Measurements from ENCODE around the gene GTF3A. TPM values are rescaled to one million over a fixed set of nuclear protein-coding genes. Genes with fewer than 3 reads are reported as not detected.
A peak's percentile ranks its signal among the peaks of the same experiment; 100 is the strongest.

GTF3A gene
- total and polyA plus RNA-seq, 2 donors (not counting 3 experiments of a cell fraction or from before 2014, with no cell fraction given) = 37.9 to 73.3 TPM

GRCh38 chr13:27474751-27475268 lies 50.4 kb downstream of the GTF3A start:
- POLR2A ChIA-PET = no interaction called here

GRCh38 chr13:27476943-27477703 lies 52.7 kb downstream of the GTF3A start:
- H3K36me3 ChIP-seq (ENCODE audit: control insufficient read depth in 2 of 2, extremely low read depth in 1 of 2, insufficient read depth in 2 of 2, low read length in 2 of 2) = no peaks in the 10 kb centered on the region
- no peak for TF ChIP-seq POLR2AphosphoS5 (IDR thresholded peaks at IDR 0.05; ENCODE audit: insufficient read depth, low read depth, low read length)
- TF ChIP-seq CTCF (IDR thresholded peaks at IDR 0.05; ENCODE audit: extremely low read depth in 1 of 2, insufficient read depth in 1 of 2, low read depth in 1 of 2, low read length in 2 of 2) = no peak
- no peak for TF ChIP-seq MAX (IDR thresholded peaks at IDR 0.05; ENCODE audit: insufficient read depth, insufficient read length)
- no peak for TF ChIP-seq POLR2A (IDR thresholded peaks at IDR 0.05; ENCODE audit: low read depth, low read length)
- TF ChIP-seq GATA2 (IDR thresholded peaks at IDR 0.05; ENCODE audit: insufficient read depth, insufficient read length, low read depth, low read length) = no peak
- no peak for TF ChIP-seq FOS (IDR thresholded peaks at IDR 0.05; ENCODE audit: borderline replicate concordance, insufficient read depth, low read length)
- TF ChIP-seq MYC (IDR thresholded peaks at IDR 0.05; ENCODE audit: low read depth, low read length) = no peak
- no peak for TF ChIP-seq EZH2 (IDR thresholded peaks at IDR 0.05; ENCODE audit: borderline replicate concordance, low read depth, low read length, severe bottlenecking)
- TF ChIP-seq JUN (IDR thresholded peaks at IDR 0.05; ENCODE audit: borderline replicate concordance, insufficient read depth, insufficient read length, low read depth) = no peak
- H3K4me3 ChIP-seq (replicated peaks in 1 of 3; ENCODE audit: insufficient read depth in 1 of 3, low read depth in 1 of 3, low read length in 3 of 3) = no peak overlapping the region
- DNase-seq (ENCODE audit: low read depth, low spot score) (peak; percentile 8), FAIRE-seq (no peak)
- dilution Hi-C loops (cut with MboI; ENCODE audit: extremely low pct_ligation_motif_present, low sequenced_read_pairs) (no loop called here), intact Hi-C loops (cut with micrococcal nuclease) (no loop called here)
- peaks cover 3 to 21% of the 10 kb centered on the region in 2 experiments for H3K27me3 ChIP-seq (ENCODE audit: control insufficient read depth in 2 of 2, insufficient read depth in 2 of 2, low read length in 2 of 2)
- H3K4me1 ChIP-seq (ENCODE audit: control insufficient read depth, extremely low read depth, insufficient read depth, low read length) = no peaks in the 10 kb centered on the region
- no peak overlapping the region for H3K27ac ChIP-seq (ENCODE audit: insufficient read depth, low read depth, low read length)
- BruUV-seq (replicated peaks) = no TSS peak
- ChIA-PET POLR2A (no interaction called here), CTCF (interaction anchor here (5.4 kb wide), 1 partner anchor 350 kb away, joined by 38 read pairs; no protein-coding TSS in a partner anchor)
- H3K9me3 ChIP-seq (replicated peaks; ENCODE audit: control insufficient read depth, insufficient read depth, low read length) = no peaks in the 10 kb centered on the region
- no peaks in the 10 kb centered on the region for H3K9me1 ChIP-seq (replicated peaks; ENCODE audit: control insufficient read depth, extremely low read depth, insufficient read depth, low read length)
- H3K79me2 ChIP-seq (ENCODE audit: control insufficient read depth, insufficient read depth, low read length) = no peaks in the 10 kb centered on the region
- no peaks in the 10 kb centered on the region for H4K20me1 ChIP-seq (replicated peaks; ENCODE audit: control insufficient read depth, extremely low read depth, insufficient read depth, low read length)
- H3K4me2 ChIP-seq (ENCODE audit: insufficient read depth, low read length) = no peak overlapping the region
- H3K9ac ChIP-seq (replicated peaks; ENCODE audit: extremely low read depth, insufficient read depth, low read length) = no peak overlapping the region
- H2AFZ ChIP-seq (ENCODE audit: low read depth, low read length) = no peak overlapping the region

More at GRCh38 chr13:27474751-27475268, 50.4 kb downstream of the GTF3A start:
- DNase-seq (ENCODE audit: low read depth, low spot score) = no peak
- CTCF ChIA-PET = no interaction called here
- Histone ChIP-seq H3K79me2 (ENCODE audit: control insufficient read depth, insufficient read depth, low read length) (no peaks in the 10 kb centered on the region), H3K4me3 (replicated peaks in 1 of 3; ENCODE audit: insufficient read depth in 1 of 3, low read depth in 1 of 3, low read length in 3 of 3) (no peak overlapping the region), H3K27me3 (ENCODE audit: control insufficient read depth in 2 of 2, insufficient read depth in 2 of 2, low read length in 2 of 2) (peaks cover 3 to 19% of the 10 kb centered on the region in 2 experiments), H3K9ac (replicated peaks; ENCODE audit: extremely low read depth, insufficient read depth, low read length) (no peak overlapping the region), H3K36me3 (ENCODE audit: control insufficient read depth in 2 of 2, extremely low read depth in 1 of 2, insufficient read depth in 2 of 2, low read length in 2 of 2) (no peaks in the 10 kb centered on the region), H3K9me1 (replicated peaks; ENCODE audit: control insufficient read depth, extremely low read depth, insufficient read depth, low read length) (no peaks in the 10 kb centered on the region), H2AFZ (ENCODE audit: low read depth, low read length) (no peak overlapping the region), H3K4me2 (ENCODE audit: insufficient read depth, low read length) (no peak overlapping the region), H3K4me1 (ENCODE audit: control insufficient read depth, extremely low read depth, insufficient read depth, low read length) (no peaks in the 10 kb centered on the region), H4K20me1 (replicated peaks; ENCODE audit: control insufficient read depth, extremely low read depth, insufficient read depth, low read length) (no peaks in the 10 kb centered on the region), H3K9me3 (replicated peaks; ENCODE audit: control insufficient read depth, insufficient read depth, low read length) (no peaks in the 10 kb centered on the region), H3K27ac (ENCODE audit: insufficient read depth, low read depth, low read length) (no peak overlapping the region)
- FAIRE-seq = no peak
- intact Hi-C loops (cut with micrococcal nuclease) (no loop called here), dilution Hi-C loops (cut with MboI; ENCODE audit: extremely low pct_ligation_motif_present, low sequenced_read_pairs) (no loop called here)
- TF ChIP-seq EZH2 (IDR thresholded peaks at IDR 0.05; ENCODE audit: borderline replicate concordance, low read depth, low read length, severe bottlenecking) = no peak
- no peak for TF ChIP-seq MAX (IDR thresholded peaks at IDR 0.05; ENCODE audit: insufficient read depth, insufficient read length)
- TF ChIP-seq POLR2AphosphoS5 (IDR thresholded peaks at IDR 0.05; ENCODE audit: insufficient read depth, low read depth, low read length) = no peak
- BruUV-seq (replicated peaks) = no TSS peak
